ENCODE data around the gene ZNF91. TPM values are rescaled to one million over a fixed set of nuclear protein-coding genes. Genes with fewer than 3 reads are reported as not detected.

Gene ZNF91
- total and polyA plus RNA-seq, 10 of the 15 experiments (the other 5 are each of a cell fraction or from before 2014, with no cell fraction given): 4.6 to 31.1 (median 11.3) TPM

GRCh38 chr19:23351806-23352205 lies 43.5 kb downstream of the ZNF91 start (continued):
- no peak for TF ChIP-seq ZNF592 (IDR thresholded peaks at IDR 0.05)
- TF ChIP-seq CBX3 (IDR thresholded peaks at IDR 0.05; ENCODE audit: borderline replicate concordance, low read depth): no peak
- TF ChIP-seq JUNB (IDR thresholded peaks at IDR 0.05): no peak
- TF ChIP-seq BCLAF1 (IDR thresholded peaks at IDR 0.05): no peak
- TF ChIP-seq PKNOX1 (IDR thresholded peaks at IDR 0.05): no peak
- no peak for TF ChIP-seq SRF (IDR thresholded peaks at IDR 0.05; ENCODE audit: low read depth in 2 of 2, low read length in 2 of 2)
- no peak for TF ChIP-seq ZNF217 (IDR thresholded peaks at IDR 0.05)
- no peak for TF ChIP-seq NR2C2 (IDR thresholded peaks at IDR 0.05; ENCODE audit: borderline replicate concordance, control insufficient read depth, insufficient read length, low read depth)
- no peak for TF ChIP-seq CUX1 (IDR thresholded peaks at IDR 0.05; ENCODE audit: insufficient replicate concordance, low read depth, low read length)
- TF ChIP-seq CEBPB (IDR thresholded peaks at IDR 0.05; ENCODE audit: borderline replicate concordance in 1 of 2, low read depth in 2 of 2, low read length in 2 of 2): no peak
- TF ChIP-seq CHD4 (IDR thresholded peaks at IDR 0.05): no peak
